GM12865 (cell line): ENCODE measurements around the gene DNM1L.
"Not testable (repeated sequence)": the region's sequence is repeated elsewhere in the genome, so short reads cannot be mapped to it uniquely, and the experiment has no call there.

ENCODE experiments used
- DNase-seq: peaks from one replicate; pipeline ENCODE4 v3.0.0; 2010; ENCODE audit warnings: low read depth
- H3K4me3 ChIP-seq: 2 replicates; pipeline ENCODE4 v1.5.1; 2011; ENCODE audit warnings: mild to moderate bottlenecking, low read depth, low read length, control low read depth
- CTCF ChIP-seq: IDR thresholded peaks from 2 replicates; pipeline ENCODE4 v1.5.1; 2011; ENCODE audit warnings: low read length, control low read depth, low read depth, inconsistent platforms; ENCODE audit not compliant: insufficient read depth; ENCODE audit errors: missing control alignments

The DNM1L gene

GRCh38 chr12:32705783-32706182 lies 26.7 kb downstream of the DNM1L start:
- no peak for DNase-seq
- TF ChIP-seq CTCF = no peak
- H3K4me3 ChIP-seq = no peak overlapping the region

GRCh38 chr12:32706335-32707024 lies 27.4 kb downstream of the DNM1L start:
- TF ChIP-seq CTCF = no peak
- no peak overlapping the region for H3K4me3 ChIP-seq

GRCh38 chr12:32708926-32709325 lies 29.8 kb downstream of the DNM1L start:
- no peak overlapping the region for H3K4me3 ChIP-seq
- no peak for DNase-seq
- TF ChIP-seq CTCF = no peak

More at GRCh38 chr12:32706335-32707024, 27.4 kb downstream of the DNM1L start:
- DNase-seq = no peak

GRCh38 chr12:32714772-32715171 lies 35.7 kb downstream of the DNM1L start:
- DNase-seq = no peak
- TF ChIP-seq CTCF = no peak
- no peak overlapping the region for H3K4me3 ChIP-seq

GRCh38 chr12:32718926-32719325 lies 39.8 kb downstream of the DNM1L start:
- H3K4me3 ChIP-seq = no peak overlapping the region
- no peak for DNase-seq

GRCh38 chr12:32725308-32725707 lies 46.2 kb downstream of the DNM1L start:
- not testable (repeated sequence) for DNase-seq, H3K4me3 ChIP-seq

More at GRCh38 chr12:32718926-32719325, 39.8 kb downstream of the DNM1L start:
- no peak for TF ChIP-seq CTCF

- H3K4me3 ChIP-seq = no peak overlapping the region
- no peak for DNase-seq
- TF ChIP-seq CTCF = no peak
Measured at GRCh38 chr12:32726286-32726685, 47.2 kb downstream of the DNM1L start.
